DMS 273 (cell line): Measurements from ENCODE around the gene ZSCAN25.
"Not testable (repeated sequence)": the region's sequence is repeated elsewhere in the genome, so short reads cannot be mapped to it uniquely, and the experiment has no call there.

Source experiments
- DNase-seq: peaks from one replicate; lab custom pipeline; 2025; ENCODE audit not compliant: unreplicated experiment; lab: John Stamatoyannopoulos, UW

ZSCAN25 gene

DNA sequence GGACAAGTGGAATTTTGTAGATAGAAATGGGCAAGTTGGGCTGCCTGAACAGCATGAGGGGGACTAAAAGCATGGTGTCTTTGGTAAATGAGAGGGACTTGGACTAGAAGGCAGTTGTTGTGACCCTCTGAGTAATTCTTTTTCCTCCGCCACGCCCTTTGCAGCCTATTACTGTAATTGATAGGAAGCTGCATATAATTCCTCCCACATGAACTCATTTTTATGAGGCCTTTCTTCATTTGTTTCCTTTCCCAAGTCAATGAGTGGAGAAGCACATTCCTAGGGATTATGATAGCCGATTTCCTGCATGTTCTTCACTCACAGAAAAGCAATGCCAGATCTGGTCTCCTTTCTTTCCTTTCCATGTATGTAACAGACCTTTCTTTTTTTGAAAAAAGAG, 27.7 kb downstream of the ZSCAN25 start:
- DNase-seq, result no peak

DNA sequence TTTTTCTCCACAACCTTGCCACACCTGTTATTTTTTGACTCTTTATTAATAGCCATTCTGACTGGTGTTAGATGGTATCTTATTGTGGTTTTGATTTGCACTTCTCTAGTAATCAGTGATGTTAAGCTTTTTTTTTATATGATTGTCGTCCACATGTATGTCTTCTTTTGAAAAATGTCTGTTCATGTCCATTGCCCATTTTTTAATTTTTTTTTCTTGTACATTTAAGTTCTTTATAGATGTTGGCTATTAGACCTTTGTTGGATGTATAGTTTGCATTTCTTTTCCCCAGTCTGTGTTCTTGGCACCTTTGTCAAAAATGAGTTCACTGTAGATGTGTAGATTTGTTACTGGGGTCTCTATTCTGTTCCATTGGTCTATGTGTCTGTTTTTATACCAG, 28.8 kb downstream of the ZSCAN25 start:
- DNase-seq, result no peak

DNA sequence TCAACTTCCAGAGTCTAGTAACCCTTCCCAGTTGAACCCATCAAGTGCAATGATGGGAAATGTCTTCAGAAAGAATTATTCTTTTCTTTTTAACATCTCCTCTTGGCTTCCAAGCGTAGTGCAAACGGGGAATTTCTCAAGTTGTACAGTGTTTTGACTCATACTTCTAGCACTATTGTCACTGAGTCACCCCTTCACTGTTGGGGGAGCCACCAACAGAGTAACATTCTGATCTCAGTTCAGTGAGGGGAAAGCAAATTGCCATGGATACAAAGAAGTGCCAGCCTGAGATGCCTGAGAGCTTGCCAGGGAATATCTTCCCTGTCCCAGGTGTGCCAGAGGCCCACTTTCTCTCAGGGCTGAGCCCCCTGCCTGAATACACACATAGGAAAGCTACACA, 32.1 kb downstream of the ZSCAN25 start:
- no peak for DNase-seq

DNA sequence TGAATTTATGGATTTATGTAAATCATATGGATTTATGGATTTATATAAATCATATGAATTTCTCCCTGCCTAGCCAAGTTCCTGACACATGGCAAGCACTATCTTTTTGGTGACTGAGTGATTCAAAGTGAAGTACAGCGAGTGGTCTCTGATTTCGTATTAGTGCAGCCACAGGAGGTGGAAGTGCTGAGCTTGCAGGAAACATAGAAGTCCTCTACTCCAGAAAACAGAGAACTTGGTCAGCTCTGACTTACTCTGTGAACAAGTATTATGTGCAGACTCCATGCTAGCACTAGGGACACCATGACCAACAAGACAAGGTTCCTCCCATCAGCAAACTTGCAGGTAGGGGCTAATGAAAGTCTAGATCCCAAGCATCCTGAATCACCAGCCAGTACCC, 34.5 kb downstream of the ZSCAN25 start:
- no peak for DNase-seq

DNA sequence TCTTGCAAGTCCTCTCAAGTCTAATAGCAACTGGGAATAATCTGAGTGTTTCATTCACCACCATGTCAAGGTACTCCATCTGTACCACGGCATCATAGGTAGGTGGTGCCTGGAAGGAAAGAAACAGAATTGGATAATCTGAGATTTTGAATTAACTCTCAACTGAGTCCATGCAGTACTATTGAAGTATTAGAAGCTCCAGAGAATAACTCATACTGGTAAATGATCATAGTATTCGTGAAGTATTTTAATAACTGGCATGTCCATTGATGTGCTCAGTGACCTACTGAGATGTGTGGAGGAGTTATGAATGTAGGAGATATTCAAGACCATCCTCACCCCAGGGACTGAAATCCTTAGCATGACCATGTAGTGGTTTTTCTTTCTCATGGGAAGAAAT, 35.9 kb downstream of the ZSCAN25 start:
- DNase-seq, result no peak

DNA sequence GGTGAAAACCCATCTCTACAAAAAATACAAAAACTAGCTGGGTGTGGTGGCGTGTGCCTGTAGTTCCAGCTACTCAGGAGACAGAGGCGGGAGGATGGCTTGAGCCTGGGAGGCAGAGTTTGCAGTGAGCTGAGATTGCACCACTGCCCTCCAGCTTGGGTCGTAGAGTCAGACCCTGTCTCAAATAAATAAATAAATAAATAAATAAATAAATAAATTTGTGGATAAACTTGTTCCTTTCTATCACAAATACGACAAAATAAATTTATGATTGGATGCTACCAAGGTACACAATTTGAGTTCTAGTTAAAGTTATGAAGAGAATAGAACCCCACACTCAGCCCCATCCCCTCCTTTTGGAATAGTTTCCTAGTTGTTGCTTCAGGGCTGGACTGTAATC, 36.5 kb downstream of the ZSCAN25 start:
- not testable (repeated sequence) for DNase-seq

DNA sequence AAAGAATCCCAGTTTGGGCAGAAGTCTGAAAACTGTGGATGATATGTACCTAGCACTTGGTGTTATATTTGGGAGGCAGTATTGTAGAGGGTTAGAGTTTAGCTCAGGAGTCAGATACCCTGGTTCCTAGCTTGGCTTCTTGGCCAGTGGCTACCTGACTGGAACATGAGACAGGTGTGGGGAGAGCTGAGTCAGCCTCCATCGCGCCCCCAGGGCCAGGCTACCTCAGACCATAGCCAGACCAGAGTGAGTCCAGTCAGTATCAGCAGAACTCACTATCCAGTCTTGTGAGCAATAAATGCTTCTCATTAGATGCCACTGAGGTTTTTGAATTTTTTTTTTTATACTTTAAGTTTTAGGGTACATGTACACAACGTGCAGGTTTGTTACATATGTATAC, 37.0 kb downstream of the ZSCAN25 start:
- no peak for DNase-seq

DNA sequence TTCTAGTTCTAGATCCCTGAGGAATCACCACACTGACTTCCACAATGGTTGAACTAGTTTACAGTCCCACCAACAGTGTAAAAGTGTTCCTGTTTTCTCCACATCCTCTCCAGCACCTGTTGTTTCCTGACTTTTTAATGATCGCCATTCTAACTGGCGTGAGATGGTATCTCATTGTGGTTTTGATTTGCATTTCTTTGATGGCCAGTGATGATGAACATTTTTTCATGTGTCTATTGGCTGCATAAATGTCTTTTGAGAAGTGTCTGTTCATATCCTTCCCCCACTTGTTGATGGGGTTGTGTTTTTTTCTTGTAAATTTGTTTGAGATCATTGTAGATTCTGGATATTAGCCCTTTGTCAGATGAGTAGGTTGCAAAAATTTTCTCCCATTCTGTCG, 37.9 kb downstream of the ZSCAN25 start:
- DNase-seq, result not testable (repeated sequence)

DNA sequence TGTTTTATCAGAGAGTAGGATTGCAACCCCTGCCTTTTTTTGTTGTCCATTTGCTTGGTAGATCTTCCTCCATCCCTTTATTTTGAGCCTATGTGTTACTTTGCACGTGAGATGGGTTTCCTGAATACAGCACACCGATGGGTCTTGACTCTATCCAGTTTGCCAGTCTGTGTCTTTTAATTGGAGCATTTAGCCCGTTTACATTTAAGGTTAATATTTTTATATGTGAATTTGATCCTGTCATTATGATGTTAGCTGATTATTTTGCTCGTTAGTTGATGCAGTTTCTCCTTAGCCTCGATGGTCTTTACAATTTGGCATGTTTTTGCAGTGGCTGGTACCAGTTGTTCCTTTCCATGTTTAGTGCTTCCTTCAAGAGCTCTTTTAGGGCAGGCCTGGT, 41.1 kb downstream of the ZSCAN25 start:
- DNase-seq, result not testable (repeated sequence)

DNA sequence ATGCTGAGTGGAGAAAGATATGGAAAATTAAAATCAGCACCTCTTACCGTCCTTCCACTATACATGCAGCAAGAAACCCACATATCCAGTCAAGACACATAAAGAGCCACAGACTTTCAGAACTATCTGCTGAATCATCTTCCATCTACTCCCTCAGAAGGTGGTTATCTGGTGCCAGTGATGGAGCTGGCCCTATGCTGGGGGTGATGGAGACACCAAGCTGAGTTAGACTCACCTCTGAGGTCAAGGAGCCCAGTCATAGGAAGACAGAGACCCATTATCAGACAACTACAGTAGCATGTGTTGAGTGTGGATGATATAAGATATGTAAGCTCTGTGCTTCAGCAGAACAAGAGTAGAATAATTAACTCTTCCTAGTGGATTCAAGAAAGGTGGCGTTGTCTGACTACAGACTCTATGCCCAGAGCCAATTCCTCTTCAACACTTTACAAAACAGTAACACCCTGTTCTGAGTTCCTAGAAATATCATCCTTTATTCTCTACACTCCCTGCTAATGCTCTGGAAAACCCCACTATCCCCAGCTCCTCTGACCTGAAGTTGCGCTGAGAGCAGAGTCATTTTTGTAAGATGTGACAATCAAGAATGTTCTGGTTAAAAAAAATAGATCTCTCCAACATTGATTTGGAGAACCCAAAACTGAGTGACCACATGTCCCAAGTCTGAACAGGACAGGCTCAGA, 48.7 kb downstream of the ZSCAN25 start:
- DNase-seq, result no peak

DNA sequence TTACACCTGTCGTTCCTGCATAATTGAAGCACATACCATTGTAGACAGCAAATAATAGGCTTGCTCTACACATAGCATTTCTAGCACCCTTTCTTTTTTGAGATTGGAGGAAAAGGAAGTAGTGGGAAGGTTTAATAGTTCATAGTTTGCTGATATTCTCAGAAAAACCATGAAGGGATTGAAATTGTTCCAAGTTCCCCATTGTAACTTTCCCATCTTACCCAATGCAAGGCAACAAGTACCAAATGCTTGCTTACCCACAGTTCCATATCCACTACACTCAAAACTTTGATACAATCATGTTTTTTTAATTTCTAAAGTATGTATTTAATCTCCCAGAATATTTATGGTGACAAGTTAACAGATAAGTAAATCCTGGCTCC, 49.3 kb downstream of the ZSCAN25 start:
- DNase-seq, result no peak

DNA sequence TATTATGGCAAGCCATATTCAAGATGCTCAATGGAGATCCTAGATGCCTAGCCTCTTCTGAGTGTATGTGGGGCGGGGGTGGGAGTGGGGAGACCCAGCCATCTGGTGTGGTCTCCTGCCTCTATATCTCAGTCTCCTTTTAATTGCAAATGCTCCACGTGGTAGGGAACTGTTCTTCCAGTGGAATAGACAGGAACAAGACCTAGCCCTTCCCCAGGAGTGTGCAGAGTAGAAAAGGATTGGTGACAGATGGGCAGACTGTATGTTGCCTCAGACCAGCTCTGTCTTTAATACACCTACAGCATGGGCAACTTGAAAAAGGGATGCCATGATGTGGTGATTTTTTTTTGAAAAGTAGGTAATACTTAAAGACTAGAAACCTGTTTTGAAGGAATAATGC, 50.4 kb downstream of the ZSCAN25 start:
- DNase-seq, result peak; percentile 69

DNA sequence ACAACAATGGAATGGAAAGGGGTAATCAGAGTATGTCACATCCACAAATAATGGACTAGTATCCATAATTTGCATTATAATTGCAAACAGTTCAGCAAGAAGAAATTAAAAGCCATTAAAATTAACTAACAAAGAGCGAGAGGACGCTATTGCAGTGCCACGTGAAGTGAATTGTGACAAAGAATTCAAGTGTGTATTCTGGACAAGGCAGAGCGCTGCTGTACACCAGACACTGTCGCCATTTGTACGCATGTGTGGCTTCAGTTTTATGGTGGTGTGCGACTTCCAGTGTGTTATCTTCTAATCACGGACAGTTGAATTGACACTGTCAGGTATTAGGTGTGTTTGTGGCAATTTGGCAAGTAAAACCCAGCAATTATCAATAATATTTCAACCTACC, 51.8 kb downstream of the ZSCAN25 start:
- no peak for DNase-seq

DNA sequence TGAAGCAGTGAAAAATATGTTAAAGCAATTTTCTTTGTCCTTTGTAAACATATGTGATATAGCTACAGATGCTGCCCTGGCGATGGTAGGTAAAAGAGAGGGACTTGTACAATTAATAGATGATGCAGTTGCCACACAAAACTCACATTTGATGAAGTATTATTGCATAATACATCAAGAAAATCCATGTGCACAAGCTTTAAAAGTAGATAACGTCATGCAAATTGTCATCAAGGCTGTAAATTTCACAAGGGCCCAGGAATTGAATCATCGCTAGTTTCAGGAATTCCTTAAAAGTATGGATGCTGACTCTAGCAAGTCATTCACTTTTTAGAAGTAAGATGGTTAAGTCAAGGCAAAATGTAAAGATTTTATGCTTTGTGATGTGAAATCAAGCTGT, 53.0 kb downstream of the ZSCAN25 start:
- DNase-seq, result no peak

DNA sequence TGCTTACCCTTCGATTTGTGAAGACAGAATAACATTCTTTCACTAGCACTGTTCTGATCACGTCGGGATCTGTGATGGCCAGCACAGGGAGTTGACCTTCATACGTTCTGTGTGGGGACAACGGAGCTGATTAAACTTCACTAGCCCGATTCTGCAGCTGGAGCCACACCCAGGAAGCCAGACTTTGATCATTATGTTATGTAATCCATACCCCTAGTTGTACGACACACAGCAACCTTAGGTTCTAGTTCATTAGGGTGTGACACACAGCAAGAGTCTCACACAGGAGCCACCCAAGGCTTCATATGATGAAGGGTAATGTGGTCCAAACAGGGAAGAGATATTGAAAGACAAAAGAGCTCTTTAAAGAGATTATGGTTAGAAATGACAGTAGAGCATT, 55.8 kb downstream of the ZSCAN25 start:
- no peak for DNase-seq

DNA sequence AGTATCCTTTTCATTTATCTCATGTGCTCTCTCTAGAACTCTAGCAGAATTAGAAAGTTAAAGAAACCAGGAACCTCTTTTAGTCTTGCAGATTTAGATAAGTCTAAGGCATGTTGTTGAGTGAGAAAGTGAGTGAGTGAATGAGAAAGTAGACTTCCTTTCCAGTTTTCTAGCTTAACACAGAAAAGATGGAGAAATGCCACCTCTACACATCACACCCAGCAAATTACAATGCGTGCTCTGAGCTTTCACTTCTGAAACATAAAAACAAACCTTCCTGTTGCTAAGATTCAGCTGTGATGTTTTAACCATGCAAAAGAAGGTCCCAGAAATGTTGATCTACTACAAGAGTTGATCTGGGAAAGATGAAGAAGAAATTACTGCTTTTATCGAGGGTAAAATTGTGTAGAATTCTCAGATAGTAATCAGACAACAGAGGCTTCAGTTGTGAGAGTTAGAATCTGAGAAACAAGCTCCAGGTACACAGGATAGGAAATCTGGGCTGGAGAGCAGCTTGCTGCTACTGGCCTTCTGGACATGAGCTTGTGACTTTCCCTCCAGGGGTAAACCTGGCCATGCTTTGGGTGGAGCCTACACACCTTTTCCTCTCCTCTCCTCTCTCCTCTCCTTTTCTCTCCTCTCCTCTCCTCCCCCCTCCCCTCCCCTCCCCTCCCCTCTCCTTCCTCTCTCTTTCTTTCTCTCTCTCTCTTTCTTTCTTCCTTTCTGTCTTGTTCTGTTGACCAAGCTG, 58.4 kb downstream of the ZSCAN25 start:
- no peak for DNase-seq

DNA sequence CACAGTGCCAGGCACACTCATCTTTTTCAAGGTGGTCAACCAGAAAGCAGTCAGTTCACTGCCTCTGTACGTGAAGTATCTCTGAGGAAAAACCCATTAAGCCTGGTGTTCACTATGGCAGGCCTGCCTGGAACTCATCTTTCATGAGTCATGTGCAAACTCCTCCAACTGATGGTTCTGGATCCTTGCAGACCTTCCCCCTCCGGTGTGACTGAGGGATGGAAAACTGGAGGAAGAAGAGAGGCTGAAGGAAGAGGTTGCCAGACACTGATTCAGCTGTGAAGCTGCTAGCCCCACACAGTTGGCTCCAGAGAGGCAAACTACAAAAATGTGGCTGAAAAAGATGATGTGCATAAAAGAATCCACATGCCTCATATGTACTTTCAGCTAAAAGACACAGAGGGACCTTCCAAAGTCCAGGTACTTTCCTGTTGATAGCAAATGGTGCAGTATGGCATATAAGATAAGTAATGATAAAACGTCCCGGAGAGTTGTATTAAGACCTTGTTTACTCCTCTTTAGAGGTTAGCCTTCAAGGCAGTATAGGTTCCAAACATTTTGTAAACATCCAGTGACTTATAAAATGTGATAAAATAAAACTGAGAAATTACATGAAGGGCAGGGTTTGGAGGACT, 60.4 kb downstream of the ZSCAN25 start:
- no peak for DNase-seq

DNA sequence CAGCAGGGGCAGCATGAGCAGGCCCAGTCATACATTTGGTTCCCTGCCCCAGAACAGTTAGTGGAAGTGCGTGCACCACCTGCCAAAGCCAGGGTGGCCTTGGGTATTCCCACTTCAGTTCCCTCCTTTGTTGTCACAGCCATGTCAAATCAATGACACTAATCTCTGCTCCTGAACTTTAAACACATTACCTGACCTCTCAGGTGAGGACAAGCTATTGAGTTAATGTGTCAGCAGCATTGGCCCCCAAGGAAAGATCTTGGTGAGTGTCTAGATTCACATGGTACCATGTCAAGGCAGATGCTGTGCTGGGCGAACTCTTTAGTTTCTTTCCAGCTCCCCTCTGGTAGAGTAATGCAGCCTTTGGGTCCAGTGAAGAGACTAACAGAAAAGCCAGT, 60.9 kb downstream of the ZSCAN25 start:
- DNase-seq, result no peak

DNA sequence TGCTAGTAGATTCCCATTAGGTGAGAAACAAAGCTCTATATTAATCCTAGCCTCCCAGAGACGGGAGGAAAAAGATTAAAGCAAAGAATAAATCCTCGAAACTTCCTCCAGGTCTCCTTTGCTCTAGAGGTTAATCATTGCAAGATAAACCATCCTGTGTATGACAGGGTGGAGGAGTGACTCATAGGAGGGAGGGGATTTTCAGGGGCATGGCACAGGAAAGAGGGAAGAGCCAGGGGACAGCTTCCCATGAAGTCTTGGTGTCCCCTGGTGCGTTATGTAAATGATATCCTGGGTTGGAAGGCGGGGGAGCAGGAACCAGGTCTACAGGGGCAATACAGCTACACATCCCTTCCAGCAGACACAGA, 62.3 kb downstream of the ZSCAN25 start:
- no peak for DNase-seq

DNA sequence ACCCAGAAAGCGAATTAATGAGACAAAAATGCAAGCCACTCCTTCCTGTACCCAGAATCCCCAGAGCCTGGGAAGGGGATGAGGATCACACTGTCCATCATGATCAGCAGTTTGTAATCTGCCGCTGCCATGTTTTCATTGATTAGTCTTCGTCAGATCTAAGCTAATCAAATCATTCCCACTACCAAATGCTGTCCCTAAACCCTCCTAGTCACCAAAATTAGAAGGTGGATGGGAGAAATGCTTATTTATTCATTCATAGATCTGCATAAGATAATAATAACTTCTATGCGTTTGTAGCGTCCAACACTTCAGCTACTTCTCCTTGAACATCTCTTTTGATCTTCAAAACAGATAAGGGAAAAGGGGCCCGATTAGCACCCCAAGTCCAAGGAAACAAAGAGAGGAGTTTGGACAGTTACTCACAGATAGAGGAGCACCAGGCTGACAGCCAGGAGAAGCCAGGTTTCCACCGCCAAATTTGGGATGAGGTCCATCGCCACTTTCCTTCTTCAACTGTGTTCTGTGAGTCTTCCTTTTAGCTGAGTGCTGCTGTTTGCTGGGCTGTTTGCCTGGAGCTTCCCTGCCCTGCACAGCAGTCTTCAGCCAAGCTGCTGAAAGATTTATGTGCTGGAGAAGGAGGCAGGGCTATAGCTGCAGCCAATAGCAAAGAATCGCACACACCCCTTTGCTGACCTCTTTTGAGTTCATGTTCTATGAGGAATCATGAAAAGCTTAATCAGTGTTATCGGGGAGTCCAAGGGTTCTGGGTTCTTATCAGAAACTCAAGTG, 62.9 kb downstream of the ZSCAN25 start, which contains the start of gene CYP3A5:
TSS of gene CYP3A5 (minus strand) at position 597 of the 792 bp plus-strand sequence. CDS start at position 497, 100 bp downstream.
- peak; percentile 54 for DNase-seq
